ENCODE results near the gene TMEM109.

Gene TMEM109

DNA sequence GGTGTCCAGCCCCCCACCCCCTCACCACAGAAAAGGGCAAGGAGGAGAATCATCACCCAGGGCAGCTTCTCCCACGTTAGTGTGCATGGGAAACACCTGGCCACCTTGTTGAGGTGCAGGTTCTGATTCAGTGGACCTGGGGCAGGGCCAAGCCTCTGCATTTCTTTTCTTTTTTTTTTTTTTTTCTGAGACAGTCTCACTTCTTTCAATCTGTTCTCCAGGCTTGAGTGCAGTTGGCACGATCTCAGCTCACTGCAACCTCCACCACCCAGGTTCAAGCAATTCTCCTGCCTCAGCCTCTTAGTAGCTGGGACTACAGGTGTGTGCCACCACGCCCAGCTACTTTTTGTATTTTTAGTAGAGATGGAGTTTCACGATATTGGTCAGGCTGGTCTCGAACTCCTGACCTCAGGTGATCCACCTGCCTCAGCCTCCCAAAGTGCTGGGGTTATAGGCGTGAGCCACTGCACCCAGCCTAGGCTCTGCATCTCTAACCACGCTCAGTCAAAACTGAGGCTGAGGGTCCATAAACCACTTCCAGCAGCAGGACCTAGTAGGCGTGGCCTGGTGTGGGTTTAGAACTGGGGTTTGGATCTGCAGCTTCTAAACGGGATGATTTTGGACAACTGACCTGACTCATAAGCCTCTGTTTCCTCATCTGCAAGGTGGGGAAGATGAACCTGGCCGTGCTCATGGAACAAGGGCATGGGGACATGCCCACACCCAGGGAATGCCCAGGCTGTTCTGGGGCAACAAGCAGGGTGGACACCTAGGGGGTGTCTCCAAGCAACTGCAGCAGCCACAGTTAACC lies 45.9 kb upstream of the TMEM109 start:
- Histone ChIP-seq H4K20me1 (ENCODE audit: insufficient read depth) (no peaks in the 10 kb centered on the region), H3K36me3 (ENCODE audit: insufficient read depth) (no peaks in the 10 kb centered on the region), H3K9ac (no peak overlapping the region), H2AFZ (ENCODE audit: low read depth) (no peak overlapping the region), H3K4me2 (no peak overlapping the region), H3K79me2 (ENCODE audit: insufficient read depth, low read depth) (no peaks in the 10 kb centered on the region), H3K27ac (no peak overlapping the region), H3K4me1 (ENCODE audit: low read depth, poor library complexity, severe bottlenecking) (peaks cover 36% of the 10 kb centered on the region), H3K27me3 (ENCODE audit: insufficient read depth, low read depth) (no peaks in the 10 kb centered on the region), H3K4me3 (IDR thresholded peaks at IDR 0.05; ENCODE audit: insufficient read depth, low read depth, low read length) (no peak overlapping the region)
- TF ChIP-seq, protein P1, sequence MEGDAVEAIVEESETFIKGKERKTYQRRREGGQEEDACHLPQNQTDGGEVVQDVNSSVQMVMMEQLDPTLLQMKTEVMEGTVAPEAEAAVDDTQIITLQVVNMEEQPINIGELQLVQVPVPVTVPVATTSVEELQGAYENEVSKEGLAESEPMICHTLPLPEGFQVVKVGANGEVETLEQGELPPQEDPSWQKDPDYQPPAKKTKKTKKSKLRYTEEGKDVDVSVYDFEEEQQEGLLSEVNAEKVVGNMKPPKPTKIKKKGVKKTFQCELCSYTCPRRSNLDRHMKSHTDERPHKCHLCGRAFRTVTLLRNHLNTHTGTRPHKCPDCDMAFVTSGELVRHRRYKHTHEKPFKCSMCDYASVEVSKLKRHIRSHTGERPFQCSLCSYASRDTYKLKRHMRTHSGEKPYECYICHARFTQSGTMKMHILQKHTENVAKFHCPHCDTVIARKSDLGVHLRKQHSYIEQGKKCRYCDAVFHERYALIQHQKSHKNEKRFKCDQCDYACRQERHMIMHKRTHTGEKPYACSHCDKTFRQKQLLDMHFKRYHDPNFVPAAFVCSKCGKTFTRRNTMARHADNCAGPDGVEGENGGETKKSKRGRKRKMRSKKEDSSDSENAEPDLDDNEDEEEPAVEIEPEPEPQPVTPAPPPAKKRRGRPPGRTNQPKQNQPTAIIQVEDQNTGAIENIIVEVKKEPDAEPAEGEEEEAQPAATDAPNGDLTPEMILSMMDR (conservative IDR thresholded peaks at IDR 0.05; ENCODE audit: low read depth, low read length): no peak

DNA sequence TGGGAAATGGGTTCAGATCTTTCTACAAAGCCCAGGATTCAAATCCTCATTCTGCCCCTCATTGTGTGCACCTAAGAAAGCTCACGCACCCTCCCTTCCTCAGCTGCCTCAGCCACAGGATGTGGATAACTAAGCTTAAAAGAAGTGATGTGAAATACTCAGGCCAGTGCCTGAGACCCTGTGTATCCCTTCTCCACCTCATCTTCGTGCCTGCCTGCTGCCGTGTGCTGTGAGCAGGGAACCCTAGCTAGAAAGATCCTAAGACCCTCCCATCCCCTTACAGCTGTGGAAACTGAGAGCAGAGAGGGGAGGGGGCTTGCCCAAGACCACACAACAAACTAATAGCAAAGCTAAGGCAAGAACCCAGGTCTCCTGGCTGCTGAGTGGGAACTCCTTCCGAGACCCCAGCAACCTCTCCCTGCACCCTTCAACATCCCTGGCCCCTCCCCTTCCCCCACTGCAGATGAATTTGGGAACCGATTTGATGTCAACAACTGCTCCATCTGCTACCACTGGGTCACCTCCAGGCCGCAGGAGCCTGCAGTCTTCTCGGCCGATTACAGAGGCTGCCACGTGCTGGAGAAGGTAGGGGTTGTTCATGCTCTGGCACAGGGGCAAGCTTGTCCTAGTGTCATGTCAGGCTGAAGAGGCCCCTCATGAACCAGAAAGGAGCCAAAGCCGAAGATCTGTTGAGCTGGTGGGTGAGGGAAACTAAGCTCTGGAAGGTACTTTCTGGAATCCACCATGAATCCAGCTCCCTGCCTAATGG lies 45.1 kb upstream of the TMEM109 start:
- Histone ChIP-seq H3K27ac (no peak overlapping the region), H3K9ac (no peak overlapping the region), H3K36me3 (ENCODE audit: insufficient read depth) (no peaks in the 10 kb centered on the region), H3K27me3 (ENCODE audit: insufficient read depth, low read depth) (no peaks in the 10 kb centered on the region), H3K4me2 (no peak overlapping the region), H2AFZ (ENCODE audit: low read depth) (no peak overlapping the region), H3K4me1 (ENCODE audit: low read depth, poor library complexity, severe bottlenecking) (peaks cover 37% of the 10 kb centered on the region), H4K20me1 (ENCODE audit: insufficient read depth) (no peaks in the 10 kb centered on the region), H3K4me3 (IDR thresholded peaks at IDR 0.05; ENCODE audit: insufficient read depth, low read depth, low read length) (no peak overlapping the region), H3K79me2 (ENCODE audit: insufficient read depth, low read depth) (no peaks in the 10 kb centered on the region)
- TF ChIP-seq, protein P1 (conservative IDR thresholded peaks at IDR 0.05; ENCODE audit: low read depth, low read length): no peak

DNA sequence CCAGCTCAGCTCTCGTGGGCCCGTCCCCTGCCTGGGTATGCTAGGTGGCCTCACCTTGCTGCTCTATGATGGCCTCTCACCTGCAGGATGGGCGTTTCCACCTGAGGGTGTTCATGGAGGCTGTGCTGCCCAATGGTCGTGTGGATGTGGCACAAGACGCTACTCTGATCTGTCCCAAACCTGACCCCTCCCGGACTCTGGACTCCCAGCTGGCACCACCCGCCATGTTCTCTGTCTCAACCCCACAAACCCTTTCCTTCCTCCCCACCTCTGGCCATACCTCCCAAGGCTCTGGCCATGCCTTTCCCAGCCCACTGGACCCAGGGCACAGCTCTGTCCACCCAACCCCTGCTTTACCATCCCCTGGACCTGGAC lies 44.5 kb upstream of the TMEM109 start:
- H3K4me2 ChIP-seq: no peak overlapping the region; the same call in 1 of the 2 replicates
- H3K36me3 ChIP-seq (ENCODE audit: insufficient read depth): no peaks in the 10 kb centered on the region
- TF ChIP-seq, protein P1 (conservative IDR thresholded peaks at IDR 0.05; ENCODE audit: low read depth, low read length): no peak
- no peak overlapping the region for H2AFZ ChIP-seq (ENCODE audit: low read depth)
- no peaks in the 10 kb centered on the region for H3K27me3 ChIP-seq (ENCODE audit: insufficient read depth, low read depth)
- H3K79me2 ChIP-seq (ENCODE audit: insufficient read depth, low read depth): no peaks in the 10 kb centered on the region
- H3K27ac ChIP-seq: no peak overlapping the region; the same call in 1 of the 2 replicates
- no peak overlapping the region for H3K4me3 ChIP-seq (IDR thresholded peaks at IDR 0.05; ENCODE audit: insufficient read depth, low read depth, low read length)
- no peak overlapping the region for H3K9ac ChIP-seq
- H4K20me1 ChIP-seq (ENCODE audit: insufficient read depth): no peaks in the 10 kb centered on the region
- H3K4me1 ChIP-seq (ENCODE audit: low read depth, poor library complexity, severe bottlenecking): peaks cover 37% of the 10 kb centered on the region

GRCh38 chr11:60870276-60870675 lies 43.7 kb upstream of the TMEM109 start:
- TF ChIP-seq, protein P1 (conservative IDR thresholded peaks at IDR 0.05; ENCODE audit: low read depth, low read length): no peak
- Histone ChIP-seq H3K79me2 (ENCODE audit: insufficient read depth, low read depth) (no peaks in the 10 kb centered on the region), H3K36me3 (ENCODE audit: insufficient read depth) (no peaks in the 10 kb centered on the region), H3K27ac (peak overlapping the region; percentile 19; the same call in 1 of the 2 replicates), H3K9ac (no peak overlapping the region), H3K27me3 (ENCODE audit: insufficient read depth, low read depth) (no peaks in the 10 kb centered on the region), H3K4me2 (peak overlapping the region; percentile 61), H4K20me1 (ENCODE audit: insufficient read depth) (no peaks in the 10 kb centered on the region), H3K4me1 (ENCODE audit: low read depth, poor library complexity, severe bottlenecking) (peaks cover 37% of the 10 kb centered on the region), H2AFZ (ENCODE audit: low read depth) (no peak overlapping the region), H3K4me3 (IDR thresholded peaks at IDR 0.05; ENCODE audit: insufficient read depth, low read depth, low read length) (no peak overlapping the region)

All from KMS-11 (cell line).